GM19372 (cell line): Measurements from ENCODE around the gene FAM118B.

Source experiments
- ATAC-seq: cut with Tn5 transposase; IDR thresholded peaks from one replicate; pipeline ENCODE4 v1.9.1; 2021; ENCODE audit warnings: mild to moderate bottlenecking, low read depth, moderate library complexity; ENCODE audit not compliant: unreplicated experiment

Gene FAM118B

GRCh38 chr11:126267650-126268049 is 56.1 kb downstream of the FAM118B start:
- no peak for ATAC-seq

- ATAC-seq, result peak; percentile 2
These were observed 56.8 kb downstream of the FAM118B start for GRCh38 chr11:126268361-126268707.

- peak; percentile 98 for ATAC-seq
These were observed 57.4 kb downstream of the FAM118B start, which contains the start of the genes FOXRED1 and SRPRA for GRCh38 chr11:126268708-126269579. Gene FOXRED1, plus strand, starts transcription at chr11:126269154. Its CDS starts 53 bp downstream, at chr11:126269207. Gene SRPRA, minus strand, starts transcription at chr11:126268895. Its CDS starts 91 bp downstream, at chr11:126268804.

GRCh38 chr11:126277322-126277721 is 65.7 kb downstream of the FAM118B start:
- ATAC-seq, result no peak

- no peak for ATAC-seq
These were observed 66.2 kb downstream of the FAM118B start for GRCh38 chr11:126277780-126278179.

- no peak for ATAC-seq
These were observed 67.6 kb downstream of the FAM118B start for GRCh38 chr11:126279191-126279590.

- ATAC-seq, result no peak
These were observed 69.0 kb downstream of the FAM118B start for GRCh38 chr11:126280595-126280994.

GRCh38 chr11:126281245-126281644 is 69.7 kb downstream of the FAM118B start:
- no peak for ATAC-seq

- no peak for ATAC-seq
These were observed 70.1 kb downstream of the FAM118B start for GRCh38 chr11:126281666-126282175.

GRCh38 chr11:126282361-126282735 is 70.8 kb downstream of the FAM118B start:
- ATAC-seq, result no peak

GRCh38 chr11:126282736-126283591 is 71.4 kb downstream of the FAM118B start, which contains the start of gene TIRAP:
Gene TIRAP, plus strand, starts transcription at chr11:126283093. Its CDS starts 7,802 bp downstream, at chr11:126290895.
- ATAC-seq, result peak; percentile 58

GRCh38 chr11:126284829-126285228 is 73.2 kb downstream of the FAM118B start:
- ATAC-seq, result no peak

- ATAC-seq, result no peak
These were observed 76.7 kb downstream of the FAM118B start for GRCh38 chr11:126288237-126288636.

GRCh38 chr11:126290887-126291286 is 79.3 kb downstream of the FAM118B start:
- ATAC-seq, result no peak

- no peak for ATAC-seq
These were observed 82.1 kb downstream of the FAM118B start for GRCh38 chr11:126293726-126294125.

GRCh38 chr11:126297004-126297403 is 85.4 kb downstream of the FAM118B start:
- no peak for ATAC-seq

GRCh38 chr11:126303623-126304456 is 92.3 kb downstream of the FAM118B start, which contains the start of gene DCPS:
Gene DCPS, plus strand, starts transcription at chr11:126304060. Its CDS starts 21 bp downstream, at chr11:126304081.
- peak; percentile 88 for ATAC-seq

- no peak for ATAC-seq
These were observed 93.0 kb downstream of the FAM118B start for GRCh38 chr11:126304457-126305075.

GRCh38 chr11:126305699-126306098 is 94.1 kb downstream of the FAM118B start:
- ATAC-seq, result peak; percentile 33
